Sigmoid colon (tissue), 4 donors: Measurements from ENCODE around the gene RALA.

Experiments
- CTCF ChIP-seq, 4 experiments: fragments of 450-650 bp in 3 of 4; fragments of 200-600 bp in 1 of 4; IDR thresholded peaks; one replicate each; pipeline ENCODE4 v1.5.1; 2016 to 2019; ENCODE audit warnings: antibody characterized with exemption in 4 of 4, mild to moderate bottlenecking in 3 of 4, moderate library complexity in 2 of 4
- EP300 ChIP-seq, 4 donors: sonication (generic); formaldehyde crosslinking; IDR thresholded peaks; one replicate each; pipeline ENCODE4 v1.6.1; 2017; ENCODE audit warnings: antibody characterized with exemption in 4 of 4
- POLR2A ChIP-seq, 2 donors: fragments of 450-650 bp; IDR thresholded peaks; one replicate each; pipeline ENCODE4 v1.6.1; 2016; ENCODE audit warnings: antibody characterized with exemption in 2 of 2, mild to moderate bottlenecking in 2 of 2, moderate library complexity in 2 of 2

DNA sequence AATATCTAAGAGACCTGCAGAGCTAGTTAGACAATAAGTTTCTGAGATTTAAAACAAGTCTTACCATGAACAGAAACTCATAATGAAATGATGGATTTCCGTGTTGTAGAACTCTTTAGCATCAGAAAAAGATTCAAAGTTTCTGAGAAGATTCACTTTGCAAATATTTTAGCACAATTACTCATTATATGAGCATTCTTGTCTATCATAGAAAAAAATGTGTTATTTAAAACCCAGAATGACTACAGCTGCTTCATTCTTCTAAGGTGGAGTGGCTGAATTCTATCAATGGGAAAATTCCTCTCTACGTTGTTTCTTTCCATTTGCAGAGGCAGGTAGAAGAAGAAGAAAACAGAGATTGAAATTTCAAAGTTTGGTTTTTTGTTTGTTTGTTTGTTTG lies 21.0 kb upstream of the RALA start:
- TF ChIP-seq CTCF (IDR thresholded peaks at IDR 0.05) (no peak), POLR2A (IDR thresholded peaks at IDR 0.05) (no peak), EP300 (IDR thresholded peaks at IDR 0.05) (no peak)
